ACC112 (cell line): ENCODE data around the gene SF3B5.
"Not testable (repeated sequence)": the region's sequence is repeated elsewhere in the genome, so short reads cannot be mapped to it uniquely, and the experiment has no call there.

ENCODE experiments used
- H2AFZ ChIP-seq: fragments of 200-600 bp; sonication (generic); one replicate; pipeline ENCODE4 v1.6.0; 2017; ENCODE audit warnings: antibody characterized with exemption, low read length; ENCODE audit not compliant: unreplicated experiment
- H3K27ac ChIP-seq: fragments of 200-600 bp; sonication (generic); 2 replicates; pipeline ENCODE4 v1.5.1; 2014; ENCODE audit warnings: low read depth, mild to moderate bottlenecking, antibody characterized with exemption, low read length, moderate library complexity
- H3K27me3 ChIP-seq: fragments of 200-600 bp; sonication (generic); 2 replicates; pipeline ENCODE4 v1.6.1; 2014; ENCODE audit warnings: mild to moderate bottlenecking, antibody characterized with exemption, low read length, moderate library complexity, mixed read lengths; ENCODE audit not compliant: insufficient read depth
- H3K36me3 ChIP-seq: fragments of 200-600 bp; sonication (generic); 2 replicates; pipeline ENCODE4 v1.6.1; 2016; ENCODE audit warnings: mild to moderate bottlenecking, antibody characterized with exemption, low read length, moderate library complexity, mixed read lengths; ENCODE audit not compliant: insufficient read depth
- H3K4me1 ChIP-seq: fragments of 200-600 bp; sonication (generic); one replicate; pipeline ENCODE4 v1.6.1; 2016; ENCODE audit warnings: low read length, mixed read lengths; ENCODE audit not compliant: insufficient read depth, unreplicated experiment, control insufficient read depth
- H3K4me3 ChIP-seq: fragments of 200-600 bp; sonication (generic); 2 replicates; pipeline ENCODE4 v1.5.1; 2014; ENCODE audit warnings: mild to moderate bottlenecking, low read depth, low read length
- H3K79me2 ChIP-seq: fragments of 200-600 bp; sonication (generic); one replicate; pipeline ENCODE4 v1.6.0; 2016; ENCODE audit warnings: low read length; ENCODE audit not compliant: control insufficient read depth, unreplicated experiment, insufficient read depth

SF3B5 gene

GRCh38 chr6:144046672-144047071 is 48.7 kb downstream of the SF3B5 start:
- H3K27ac ChIP-seq, H3K27me3 ChIP-seq, H2AFZ ChIP-seq, H3K36me3 ChIP-seq, H3K79me2 ChIP-seq, H3K4me3 ChIP-seq, H3K4me1 ChIP-seq: not testable (repeated sequence)

GRCh38 chr6:144044989-144045388 is 50.4 kb downstream of the SF3B5 start:
- H3K36me3 ChIP-seq, H3K4me1 ChIP-seq, H3K4me3 ChIP-seq, H3K27me3 ChIP-seq, H2AFZ ChIP-seq, H3K79me2 ChIP-seq, H3K27ac ChIP-seq: not testable (repeated sequence)
